SH-SY5Y (cell line): ENCODE results near the gene BICDL2.

ENCODE experiments used
- GATA2 ChIP-seq: IDR thresholded peaks from 2 replicates; pipeline ENCODE4 v1.6.1; 2011; ENCODE audit warnings: mild to moderate bottlenecking, low read depth, low read length
- GATA3 ChIP-seq: IDR thresholded peaks from 2 replicates; pipeline ENCODE4 v1.6.1; 2011; ENCODE audit warnings: low read depth, mild to moderate bottlenecking, low read length, moderate library complexity

DNA sequence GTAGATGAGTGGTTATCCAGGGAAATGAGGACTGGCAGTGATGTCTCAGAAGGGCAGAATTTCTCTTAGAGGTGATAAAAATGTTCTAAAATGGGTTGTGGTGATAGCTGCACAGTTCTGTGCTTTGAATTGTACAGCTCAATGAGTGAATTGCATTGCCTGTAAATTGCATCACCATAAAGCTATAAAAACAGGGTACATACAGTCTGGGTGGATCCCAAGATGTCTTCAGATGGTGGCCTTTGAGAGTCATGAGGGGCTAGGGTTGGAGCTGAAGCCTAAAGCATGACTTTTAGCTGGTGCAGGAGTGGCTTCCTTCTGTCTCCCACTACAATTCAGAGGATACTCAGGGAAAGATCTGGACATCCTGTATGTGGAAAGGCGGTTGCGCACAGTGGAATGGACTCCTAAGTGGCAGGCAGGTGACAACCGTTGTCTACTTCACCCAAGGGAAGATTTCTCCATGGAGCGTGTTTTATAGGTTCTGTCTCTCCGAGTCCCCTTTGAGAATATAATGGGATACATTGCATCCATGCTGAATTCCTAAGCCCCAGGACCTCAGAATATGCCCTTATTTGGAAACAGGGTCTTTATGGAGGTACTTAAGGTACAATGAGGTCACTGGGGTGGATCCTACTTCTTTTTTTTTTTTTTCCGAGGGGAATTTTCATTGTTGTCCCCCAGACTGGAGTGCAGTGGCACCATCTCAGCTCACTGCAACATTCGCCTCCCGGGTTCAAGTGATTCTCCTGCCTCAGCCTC, 27.1 kb upstream of the BICDL2 start:
- TF ChIP-seq GATA2 = no peak
- TF ChIP-seq GATA3 = no peak
